Measurements from ENCODE around the gene EVI5.
"Not testable (repeated sequence)": the region's sequence is repeated elsewhere in the genome, so short reads cannot be mapped to it uniquely, and the experiment has no call there.

Gene EVI5

DNA sequence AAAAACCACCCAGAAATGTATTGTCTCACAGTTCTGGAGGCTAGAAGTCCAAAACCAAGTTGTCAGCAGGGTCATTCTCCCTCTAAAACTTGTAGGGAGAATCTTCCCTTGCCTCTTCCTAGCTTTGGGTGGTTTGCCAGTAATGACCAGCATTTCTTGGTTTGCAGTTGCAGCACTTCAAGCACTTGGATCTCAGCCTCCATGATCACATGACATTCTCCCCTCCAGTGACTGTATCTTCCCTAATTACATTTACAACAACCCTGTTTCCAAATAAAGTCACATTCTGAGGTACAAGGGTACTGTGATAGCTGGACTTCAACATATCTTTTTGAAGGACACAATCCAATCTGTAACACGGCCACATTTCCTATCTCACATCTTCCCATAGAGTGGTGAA is 37.2 kb downstream of the EVI5 start:
- DNase-seq (ENCODE audit: low spot score) = no peak

DNA sequence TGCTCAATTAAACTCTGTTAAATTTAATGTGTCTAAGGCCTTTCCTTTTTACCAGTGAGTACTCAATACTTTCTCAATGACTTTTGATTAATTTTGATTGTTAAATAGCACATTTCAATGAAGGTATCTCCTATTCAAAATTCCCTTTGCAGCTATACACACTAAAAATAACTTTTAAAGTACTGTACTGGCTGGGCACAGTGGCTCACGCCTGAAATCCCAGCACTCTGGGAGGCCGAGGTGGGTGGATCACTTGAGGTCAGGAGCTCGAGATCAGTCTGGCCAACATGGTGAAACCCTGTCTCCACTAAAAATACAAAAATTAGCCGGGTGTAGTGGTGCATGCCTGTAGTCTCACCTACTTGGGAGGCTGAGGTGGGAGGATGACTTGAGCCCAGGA is 38.7 kb downstream of the EVI5 start:
- DNase-seq (ENCODE audit: low spot score) = not testable (repeated sequence)

DNA sequence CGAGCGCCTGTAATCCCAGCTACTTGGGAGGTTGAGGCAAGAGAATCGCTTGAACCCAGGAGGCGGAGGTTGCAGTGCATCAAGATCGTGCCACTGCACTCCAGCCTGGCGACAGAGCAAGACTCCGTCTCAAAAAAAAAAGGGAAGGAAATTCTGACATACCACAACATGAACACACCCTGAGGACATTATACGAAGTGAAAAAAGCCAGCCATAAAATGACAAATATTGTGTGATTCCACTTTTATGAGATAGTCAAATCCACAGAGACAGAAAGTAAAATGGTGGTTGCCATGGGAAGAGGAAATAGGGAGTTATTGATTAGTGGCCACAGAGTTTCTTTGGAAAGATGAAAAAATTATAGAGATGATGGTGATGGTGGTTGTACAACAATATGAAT is 41.7 kb downstream of the EVI5 start:
- no peak for DNase-seq (ENCODE audit: low spot score)

DNA sequence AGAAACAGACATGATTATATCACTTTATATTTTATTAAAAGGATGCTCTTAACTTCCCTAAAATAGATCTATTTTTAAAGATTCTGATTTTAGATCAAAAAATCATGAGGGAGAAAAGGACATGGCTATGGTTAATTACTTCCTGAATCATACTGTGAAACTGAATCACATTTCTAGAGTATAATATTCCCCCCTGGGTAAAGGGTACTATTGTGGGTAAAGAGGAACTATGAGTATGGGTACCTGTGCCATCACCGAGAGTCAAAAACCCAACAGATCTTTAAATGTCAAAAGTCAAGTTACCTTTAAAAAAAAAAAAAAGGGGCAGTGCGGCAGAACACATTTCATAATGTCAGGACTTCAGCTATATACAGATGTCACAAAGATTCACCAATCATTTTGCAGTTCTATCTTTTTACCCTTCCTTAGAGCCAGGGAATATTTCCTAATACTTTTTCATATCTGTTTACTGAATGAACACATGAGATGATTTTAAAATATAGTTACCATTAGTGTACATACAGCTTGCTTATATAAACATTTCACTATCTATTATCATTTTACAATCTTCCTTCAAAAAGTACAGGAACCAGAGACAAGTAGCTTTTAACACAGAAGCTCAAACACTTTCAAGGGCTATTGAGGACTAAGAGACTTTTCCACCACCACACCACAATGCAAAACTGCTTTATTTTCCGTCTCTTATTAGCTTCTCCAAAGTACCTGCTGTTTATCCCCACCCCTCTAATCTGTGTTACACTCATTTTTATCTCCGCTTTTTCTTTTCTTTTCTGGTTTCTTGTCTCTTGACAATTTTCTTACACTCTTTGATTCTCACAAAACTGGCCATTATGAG is 45.0 kb downstream of the EVI5 start:
- DNase-seq (ENCODE audit: low spot score) = no peak

DNA sequence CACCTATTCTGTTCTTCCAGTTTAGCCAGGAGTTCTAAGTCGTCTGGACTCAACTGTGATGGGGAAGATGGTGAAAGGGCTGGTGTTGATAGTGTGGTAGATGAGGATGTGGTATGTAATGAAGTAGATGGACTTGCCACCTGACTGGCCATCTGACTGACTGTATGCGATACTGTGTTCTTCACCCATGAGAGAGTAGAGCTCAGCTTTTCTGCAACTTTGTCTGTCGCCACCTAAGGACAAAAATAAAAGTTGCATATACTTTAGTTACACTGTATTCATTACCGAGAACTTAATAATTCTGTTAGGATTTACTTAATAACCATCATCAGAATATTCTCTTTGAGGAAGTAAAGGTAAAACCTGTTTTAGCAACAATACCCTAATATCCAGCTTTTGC is 48.5 kb downstream of the EVI5 start:
- no peak for DNase-seq (ENCODE audit: low spot score)

DNA sequence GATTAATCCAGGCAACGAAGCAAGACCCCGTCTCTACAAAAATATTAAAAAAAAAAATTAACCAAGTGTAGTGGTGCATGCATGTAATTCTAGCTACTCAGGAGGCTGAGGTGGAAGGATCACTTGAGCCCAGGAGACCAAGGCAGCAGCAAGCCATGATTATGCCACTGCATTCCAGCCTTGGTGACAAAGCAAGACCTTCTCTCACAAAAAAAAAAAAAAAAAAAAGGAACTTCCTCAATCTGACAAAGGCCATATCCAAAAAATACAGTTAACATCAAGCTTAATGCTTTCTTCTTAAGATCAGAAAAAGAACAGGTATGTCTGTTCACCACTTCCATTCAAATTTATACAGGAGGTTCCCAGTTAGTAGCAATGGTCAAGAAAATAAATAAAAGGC is 54.4 kb downstream of the EVI5 start:
- no peak for DNase-seq (ENCODE audit: low spot score)

DNA sequence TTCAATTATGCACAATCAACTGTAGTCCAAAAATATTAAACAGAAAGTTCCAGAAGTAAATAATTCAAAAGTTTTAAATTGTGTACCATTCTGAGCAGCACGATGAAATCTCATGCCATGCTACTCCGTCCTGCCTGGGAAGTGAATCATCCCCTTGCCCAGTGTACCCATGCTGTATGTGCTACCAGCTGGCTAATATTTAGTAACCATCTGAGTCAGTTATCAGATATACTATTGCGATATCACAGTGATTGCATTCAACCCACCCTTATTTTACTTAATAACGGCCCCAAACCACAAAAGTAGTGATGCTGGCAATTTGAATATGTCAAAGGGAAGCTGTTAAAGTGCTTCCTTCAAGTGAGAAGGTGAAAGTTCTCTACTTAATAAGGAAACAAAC is 56.2 kb downstream of the EVI5 start:
- no peak for DNase-seq (ENCODE audit: low spot score)

DNA sequence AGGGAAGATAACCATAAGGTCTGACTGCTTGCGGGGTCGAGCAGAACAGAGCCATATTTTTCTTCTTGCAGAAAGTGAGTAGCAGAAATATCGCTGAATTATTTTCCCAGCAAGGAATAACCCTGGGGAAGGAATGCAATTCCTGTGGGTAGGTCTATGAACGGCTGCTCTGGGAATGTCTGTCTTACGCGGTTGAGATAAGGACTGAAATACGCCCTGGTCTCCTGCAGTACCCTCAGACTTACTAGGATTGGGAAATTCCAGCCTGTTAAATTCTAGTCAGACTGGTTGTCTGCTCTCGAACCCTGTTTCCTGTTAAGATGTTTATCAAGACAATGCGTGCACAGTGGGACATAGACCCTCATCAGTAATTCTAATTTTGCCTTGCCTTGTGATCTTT is 61.2 kb downstream of the EVI5 start:
- DNase-seq (ENCODE audit: low spot score) = not testable (repeated sequence)

DNA sequence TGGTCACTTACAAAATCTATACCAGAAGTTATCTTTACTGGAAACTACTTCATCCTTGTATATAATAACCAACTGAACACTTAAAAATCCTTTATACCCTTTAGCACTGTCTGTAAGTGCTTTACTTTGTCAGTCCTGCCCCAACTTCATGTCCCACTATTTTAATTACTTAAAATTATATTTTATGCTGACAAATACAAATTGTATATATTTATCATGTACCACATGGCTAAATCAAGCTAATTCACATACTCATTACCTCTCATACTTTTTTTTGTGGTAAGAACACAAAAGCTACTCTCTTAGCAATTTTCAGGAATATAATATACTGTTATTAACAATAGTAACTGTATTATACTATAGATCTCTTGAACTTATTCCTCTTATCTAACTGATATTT is 63.0 kb downstream of the EVI5 start:
- DNase-seq (ENCODE audit: low spot score) = no peak

DNA sequence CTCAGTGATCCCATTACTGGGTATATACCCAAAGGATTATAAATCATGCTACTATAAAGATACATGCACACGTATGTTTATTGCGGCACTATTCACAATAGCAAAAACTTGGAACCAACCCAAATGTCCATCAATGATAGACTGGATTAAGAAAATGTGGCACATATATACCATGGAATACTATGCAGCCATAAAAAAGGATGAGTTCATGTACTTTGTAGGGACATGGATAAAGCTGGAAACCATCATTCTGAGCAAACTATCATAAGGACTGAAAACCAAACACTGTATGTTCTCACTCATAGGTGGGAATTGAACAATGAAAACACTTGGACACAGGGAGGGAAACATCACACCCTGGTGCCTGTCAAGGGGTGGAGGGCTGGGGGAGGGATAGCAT is 63.8 kb downstream of the EVI5 start:
- DNase-seq (ENCODE audit: low spot score) = not testable (repeated sequence)

DNA sequence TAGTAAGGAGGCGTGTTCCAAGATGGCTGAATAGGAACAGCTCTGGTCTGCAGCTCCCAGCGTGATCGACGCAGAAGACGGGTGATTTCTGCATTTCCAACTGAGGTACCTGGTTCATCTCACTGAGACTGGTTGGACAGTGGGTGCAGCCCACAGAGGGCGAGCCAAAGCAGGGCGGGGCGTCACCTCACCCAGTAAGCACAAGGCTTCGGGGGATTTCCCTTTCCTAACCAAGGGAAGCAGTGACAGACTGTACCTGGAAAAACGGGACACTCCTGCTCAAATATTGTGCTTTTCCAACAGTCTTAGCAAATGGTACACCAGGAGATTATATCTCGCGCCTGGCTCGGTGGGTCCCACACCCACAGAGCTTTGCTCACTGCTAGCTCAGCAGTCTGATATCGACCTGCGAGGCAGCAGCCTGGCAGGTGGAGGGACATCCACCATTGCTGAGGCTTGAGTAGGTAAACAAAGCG is 69.4 kb downstream of the EVI5 start:
- DNase-seq (ENCODE audit: low spot score) = not testable (repeated sequence)

DNA sequence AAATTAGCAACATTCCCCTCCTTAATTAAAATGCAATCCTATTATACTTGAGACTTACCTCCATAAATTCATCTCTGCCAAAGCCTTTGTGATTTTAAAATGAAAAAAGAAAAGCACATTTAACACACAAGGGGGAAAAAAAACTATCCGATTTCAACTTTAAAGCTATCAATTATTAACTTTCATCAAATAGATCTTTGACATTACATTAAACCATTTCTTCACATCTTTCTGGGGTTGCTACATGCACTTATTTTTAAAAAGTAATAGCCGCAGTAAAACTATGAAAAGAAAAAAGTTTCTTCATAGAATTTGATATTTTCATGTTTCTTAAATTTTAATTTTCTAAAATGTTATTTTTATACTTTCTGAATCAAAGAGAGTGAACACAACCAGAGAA is 71.0 kb downstream of the EVI5 start:
- DNase-seq (ENCODE audit: low spot score) = no peak

DNA sequence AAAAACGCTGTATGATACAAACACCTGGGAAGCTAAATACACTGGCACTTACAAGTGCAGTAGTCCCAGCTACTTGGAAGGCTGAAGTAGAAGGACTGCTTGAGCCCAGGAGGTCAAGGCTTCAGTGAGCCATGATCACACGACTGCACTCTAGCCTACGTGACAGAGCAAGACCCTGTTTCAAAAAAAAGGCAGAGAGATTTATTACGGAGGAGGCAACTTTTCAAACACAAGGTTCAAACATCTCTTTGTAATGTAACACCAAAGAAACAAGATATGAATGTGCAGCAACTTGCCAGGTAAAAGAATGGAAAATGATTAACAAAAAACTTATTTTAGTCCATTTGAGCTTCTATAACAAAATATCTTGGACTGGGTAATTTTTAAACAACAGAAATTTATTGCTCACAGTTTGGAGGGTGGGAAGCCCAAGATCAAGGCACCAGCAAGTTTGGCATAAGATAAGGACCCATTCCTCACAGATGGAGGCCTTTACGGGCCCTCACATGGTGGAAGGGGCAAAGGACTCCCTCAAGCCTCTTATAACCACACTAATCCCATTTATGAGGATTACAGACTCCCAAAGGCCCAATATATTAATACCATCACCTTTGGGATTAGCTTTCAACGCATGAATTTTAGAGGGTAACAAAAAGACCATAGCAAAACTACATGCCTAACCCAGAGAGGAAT is 73.3 kb downstream of the EVI5 start:
- no peak for DNase-seq (ENCODE audit: low spot score)

DNA sequence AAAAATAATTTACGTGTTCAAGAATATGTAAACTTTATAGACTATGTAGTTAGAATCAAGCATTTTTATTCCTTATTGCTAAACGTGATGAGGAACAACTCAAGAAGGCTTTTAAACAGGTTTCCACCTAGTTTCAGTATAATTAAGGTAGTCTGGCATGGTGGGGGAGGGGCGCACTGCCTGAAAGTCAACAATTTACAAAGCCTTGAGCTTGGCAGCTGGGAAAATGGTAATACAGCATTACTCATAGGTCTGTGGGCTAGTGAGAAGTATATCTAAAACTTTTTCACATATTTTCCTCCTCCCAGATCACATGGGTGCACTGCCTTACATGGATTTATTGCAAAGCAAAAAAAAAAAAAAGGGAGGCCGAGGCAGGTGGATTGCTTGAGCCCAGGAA is 75.2 kb downstream of the EVI5 start:
- DNase-seq (ENCODE audit: low spot score) = no peak

DNA sequence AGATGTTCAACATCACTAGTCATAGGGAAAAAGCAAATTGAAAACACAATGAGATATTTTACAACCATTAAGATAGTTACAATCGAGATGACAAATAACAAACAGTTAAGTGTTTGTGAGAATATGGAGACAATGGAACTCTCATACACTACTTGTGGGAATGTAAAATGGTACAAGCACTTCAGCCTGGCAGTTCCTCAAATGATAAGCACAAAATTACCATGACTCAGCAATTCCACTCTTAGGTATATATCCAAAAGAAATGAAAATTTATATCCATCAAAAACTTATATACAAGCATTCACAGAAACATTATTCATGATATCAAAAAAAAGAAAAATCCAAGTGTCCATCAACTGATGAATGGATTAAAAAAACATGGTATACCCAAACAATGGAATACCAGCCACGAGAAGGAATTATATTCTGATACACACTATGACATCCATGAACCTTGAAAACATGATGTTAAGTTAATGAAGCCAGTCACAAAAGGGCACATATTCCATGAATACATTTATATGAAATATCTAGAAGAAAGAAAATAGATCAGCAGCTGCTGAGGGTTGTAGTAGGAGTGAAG is 76.4 kb downstream of the EVI5 start:
- peak; percentile 38 for DNase-seq (ENCODE audit: low spot score)

DNA sequence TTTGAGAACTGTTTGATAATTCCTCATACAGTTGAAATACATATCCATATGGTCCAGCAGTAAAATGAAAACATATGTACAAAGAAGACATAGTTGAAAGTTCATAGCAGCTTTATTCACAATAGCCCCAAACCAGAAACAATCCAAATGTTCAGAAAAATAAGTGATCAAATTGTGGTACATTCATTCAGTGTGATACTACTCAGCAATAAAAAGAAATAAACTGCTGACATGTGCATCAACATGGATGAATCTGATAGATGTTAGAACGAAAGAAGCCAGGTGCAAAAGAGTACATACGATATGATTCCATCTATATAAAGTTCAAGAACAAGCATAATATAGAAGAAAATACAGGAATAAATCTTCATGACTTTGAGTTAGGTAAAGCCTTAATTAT is 77.2 kb downstream of the EVI5 start:
- DNase-seq (ENCODE audit: low spot score) = no peak

DNA sequence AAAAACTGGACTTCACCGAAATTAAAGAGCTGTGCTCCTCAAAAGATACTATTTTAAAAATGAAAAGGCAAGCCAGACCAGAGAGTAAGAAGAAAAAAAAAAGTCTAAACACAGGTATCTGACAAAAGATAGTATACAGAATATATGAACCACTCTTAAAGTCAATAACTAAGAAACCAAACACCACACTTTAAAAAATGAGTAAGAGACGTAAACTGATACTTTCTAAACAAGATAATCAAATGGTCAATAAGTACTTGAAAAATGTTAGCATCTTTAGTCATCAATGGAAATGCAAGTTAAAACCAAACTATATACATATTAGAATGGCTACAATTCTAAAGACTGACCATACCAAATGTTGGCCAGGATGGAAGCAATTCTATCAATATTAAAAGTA is 77.6 kb downstream of the EVI5 start:
- DNase-seq (ENCODE audit: low spot score) = no peak

DNA sequence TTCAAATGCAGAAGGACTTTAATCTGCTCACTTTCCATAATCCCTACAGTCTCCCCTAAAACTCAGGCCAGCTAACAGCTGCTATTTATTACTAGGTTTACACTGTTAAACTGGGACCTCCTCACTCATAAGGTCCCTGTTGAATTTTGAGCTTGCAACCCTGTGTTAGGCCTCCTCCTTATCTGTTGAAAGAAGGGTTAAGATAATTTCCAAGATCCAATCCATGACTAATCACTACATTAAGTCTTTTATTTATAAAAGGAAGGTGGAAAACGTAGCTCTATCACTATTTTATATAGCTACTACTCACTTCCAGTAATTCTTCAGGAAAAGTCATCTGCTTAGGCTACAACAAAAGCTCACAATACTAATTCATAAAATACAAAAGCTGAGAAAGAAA is 79.5 kb downstream of the EVI5 start:
- DNase-seq (ENCODE audit: low spot score) = no peak

DNA sequence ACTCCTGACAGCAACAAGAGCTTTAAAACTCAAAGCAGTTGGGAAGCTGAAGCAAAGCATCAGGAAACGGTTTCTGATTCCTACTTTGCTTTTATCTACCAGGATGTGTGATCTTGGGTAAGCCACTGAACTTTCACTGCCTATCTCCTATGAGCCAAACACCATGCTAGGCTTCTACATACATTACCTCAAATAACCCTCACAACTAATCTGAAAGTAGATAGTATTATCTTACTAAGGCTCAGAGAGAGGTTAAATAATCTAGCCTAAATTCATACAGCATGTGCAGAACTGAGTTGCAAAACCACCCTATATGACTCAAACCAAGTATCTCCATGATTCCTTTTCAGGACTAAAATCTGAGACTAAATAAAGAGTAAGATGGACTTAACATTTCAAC is 83.8 kb downstream of the EVI5 start:
- DNase-seq (ENCODE audit: low spot score) = no peak

DNA sequence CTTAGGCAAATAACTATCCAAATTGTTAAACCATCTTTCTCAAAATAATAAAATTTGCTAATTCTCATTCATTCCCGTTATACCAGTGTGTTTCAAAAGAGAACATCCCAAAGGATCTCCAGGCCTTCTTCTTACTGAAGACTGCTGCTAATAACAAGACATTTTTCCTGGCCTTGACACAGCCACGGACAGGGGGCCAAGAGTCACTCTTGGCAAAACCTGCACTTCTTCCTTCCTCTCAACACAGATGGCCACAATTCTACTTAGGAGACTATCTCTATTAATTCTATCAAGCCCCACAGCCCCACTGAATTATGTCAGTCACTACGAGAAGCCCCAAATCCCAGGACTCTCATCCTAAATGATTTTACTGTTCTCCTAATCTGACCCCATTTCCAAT is 86.0 kb downstream of the EVI5 start:
- no peak for DNase-seq (ENCODE audit: low spot score)

DNA sequence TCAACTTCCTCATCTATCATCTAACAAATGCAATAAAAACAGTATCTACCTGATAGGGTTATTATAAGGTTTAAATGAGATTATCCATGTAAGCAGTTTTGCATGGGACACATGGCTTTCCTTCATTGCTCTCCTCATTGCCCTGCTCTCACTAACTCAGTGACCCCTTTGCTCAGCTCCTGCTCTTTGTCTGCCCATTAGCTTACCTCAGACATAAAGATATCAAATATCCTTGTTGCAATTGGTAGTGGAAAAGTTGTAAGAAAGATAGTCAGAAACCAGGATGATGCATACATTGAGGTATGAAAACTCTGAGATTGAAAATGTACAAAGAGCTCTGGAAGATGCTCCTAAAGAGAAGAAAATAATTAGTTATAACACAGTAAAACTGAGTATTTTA is 89.8 kb downstream of the EVI5 start:
- DNase-seq (ENCODE audit: low spot score) = no peak

DNA sequence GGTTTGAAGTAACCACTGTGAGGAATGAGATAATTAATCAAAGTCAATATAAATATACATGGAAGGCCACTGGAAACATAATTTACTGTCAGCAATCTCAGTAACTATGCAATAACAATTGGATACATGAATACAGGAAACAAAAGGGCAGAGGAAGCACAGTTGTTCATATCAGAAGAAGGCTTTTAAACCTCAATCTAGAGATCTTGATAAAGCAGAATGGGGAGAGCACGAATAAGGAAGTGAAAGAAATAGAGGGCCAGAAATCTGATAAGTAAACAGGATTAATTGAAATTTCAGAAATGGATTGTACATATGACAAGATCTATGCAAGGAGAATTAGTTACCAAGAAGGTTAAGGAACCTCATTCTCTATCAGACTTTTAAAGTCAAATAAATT is 93.0 kb downstream of the EVI5 start:
- DNase-seq (ENCODE audit: low spot score) = no peak

DNA sequence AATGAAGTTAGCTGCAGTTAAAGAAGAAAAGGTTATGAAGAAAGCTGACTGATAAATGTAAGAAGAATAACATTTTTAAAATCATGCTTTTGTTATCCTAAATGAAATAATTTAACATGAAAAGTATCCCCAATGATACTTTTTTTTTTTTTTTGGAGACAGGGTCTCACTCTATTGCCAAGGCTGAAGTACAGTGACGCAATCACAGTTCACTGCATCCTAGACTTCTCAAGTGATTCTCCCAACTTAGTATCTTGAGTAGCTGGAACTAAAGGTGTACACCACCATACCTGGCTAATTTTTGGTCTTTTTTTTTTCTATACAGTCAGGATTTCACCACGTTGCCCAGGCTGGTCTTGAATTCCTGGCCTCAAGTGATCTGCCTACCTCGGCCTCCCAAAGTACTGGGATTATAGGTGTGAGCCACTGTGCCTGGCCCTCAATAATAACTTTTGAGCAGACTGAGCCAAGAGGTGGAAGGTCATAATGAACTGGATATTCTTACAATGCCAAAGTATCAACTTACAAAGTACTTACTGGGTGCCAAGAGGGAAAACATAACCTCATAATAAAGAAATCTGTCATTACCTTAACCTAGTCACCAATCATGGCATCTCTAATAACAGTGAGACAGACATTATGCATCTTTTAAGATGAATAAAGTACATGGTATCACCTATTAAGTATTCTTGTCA is 94.5 kb downstream of the EVI5 start:
- DNase-seq (ENCODE audit: low spot score) = no peak

Measured in hematopoietic multipotent progenitor cell treated with erythropoietin and hydrocortisone succinate and interleukin-3 and kit ligand, for 15 days (in vitro differentiated cells).